GM19035 (cell line): ENCODE results near the gene VIPR2.
"Not testable (repeated sequence)": the region's sequence is repeated elsewhere in the genome, so short reads cannot be mapped to it uniquely, and the experiment has no call there.

Experiments
- ATAC-seq: cut with Tn5 transposase; IDR thresholded peaks from one replicate; pipeline ENCODE4 v1.9.1; 2021; ENCODE audit not compliant: unreplicated experiment

Gene VIPR2

DNA sequence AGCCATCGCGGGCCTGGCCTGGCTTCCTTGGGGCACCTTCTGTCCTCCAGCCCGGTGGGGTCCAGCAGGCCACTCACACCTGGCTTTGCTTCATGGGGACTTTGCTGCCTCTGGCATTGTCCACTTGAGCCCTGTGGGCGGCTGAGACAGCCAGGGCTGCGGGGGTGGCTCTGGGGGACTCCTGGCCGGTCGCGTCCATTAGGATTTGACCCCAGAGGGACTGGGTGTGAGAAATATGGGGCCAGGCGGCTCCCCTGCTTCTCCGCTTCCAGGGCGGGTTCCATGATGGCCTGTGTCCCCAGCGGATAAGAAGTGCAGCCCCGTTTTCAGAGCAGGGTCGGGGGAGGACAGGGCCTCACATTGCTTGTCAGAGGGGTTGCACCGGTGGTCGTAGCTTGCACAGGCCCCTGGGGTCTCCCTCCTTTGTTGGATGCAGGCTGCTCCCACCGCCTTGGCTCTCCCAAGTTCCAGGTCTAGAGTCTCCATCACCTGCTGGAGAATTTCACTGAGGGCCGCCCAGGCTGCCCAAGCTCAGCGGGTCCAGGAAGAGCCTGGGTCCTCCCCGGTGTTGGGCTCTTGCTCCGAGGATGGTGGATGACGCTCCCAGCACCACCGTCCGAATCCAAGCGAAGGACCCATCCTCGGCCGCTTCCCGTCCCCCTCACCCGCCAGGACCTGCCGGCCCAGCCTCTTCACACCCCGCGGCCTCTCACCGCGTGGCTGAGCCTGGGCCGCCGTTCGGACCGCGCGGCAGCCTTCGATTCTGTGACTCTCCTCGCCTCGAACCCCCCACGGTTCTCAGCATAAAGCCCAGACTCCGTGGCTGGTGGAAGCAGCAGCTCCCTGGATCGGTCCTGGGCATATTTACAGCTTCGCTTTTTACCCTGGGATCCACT lies 148.2 kb downstream of the VIPR2 start:
- no peak for ATAC-seq

DNA sequence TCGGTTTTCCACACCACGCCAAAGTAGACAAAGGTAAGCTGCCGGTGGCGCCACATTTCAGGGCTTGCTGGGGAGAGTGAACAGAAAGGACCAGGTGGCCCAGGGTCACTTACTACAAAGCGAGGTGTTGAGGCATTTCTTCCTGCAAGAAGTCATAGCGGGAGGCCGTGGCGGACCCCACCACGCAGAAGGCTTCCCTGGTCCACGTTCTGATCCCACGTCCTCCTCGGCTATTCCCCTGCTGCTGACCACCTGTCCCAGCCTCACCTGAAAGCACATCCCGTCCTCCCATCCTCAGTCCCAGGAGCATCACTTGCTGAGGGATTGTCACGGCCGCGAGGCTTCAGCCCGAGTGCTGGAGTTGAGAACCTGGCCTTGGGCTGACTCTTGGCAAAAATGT lies 149.2 kb downstream of the VIPR2 start:
- ATAC-seq = no peak

DNA sequence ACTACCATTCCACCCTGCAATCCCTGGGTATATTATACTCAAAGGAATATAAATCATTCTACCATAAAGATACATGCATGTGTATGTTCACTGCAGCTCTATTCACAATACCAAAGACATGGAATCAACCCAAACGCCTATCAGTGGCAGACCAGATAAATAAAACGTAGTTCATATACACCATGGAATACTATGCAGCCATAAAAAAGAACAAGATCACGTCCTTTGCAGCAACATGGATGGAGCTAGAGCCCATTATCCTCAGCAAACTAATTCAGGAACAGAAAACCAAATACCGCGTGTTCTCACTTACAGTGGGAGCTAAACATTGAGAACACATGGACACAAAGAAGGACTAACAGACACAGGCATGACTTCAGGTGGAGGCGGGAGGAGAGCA lies 150.0 kb downstream of the VIPR2 start:
- ATAC-seq = no peak

DNA sequence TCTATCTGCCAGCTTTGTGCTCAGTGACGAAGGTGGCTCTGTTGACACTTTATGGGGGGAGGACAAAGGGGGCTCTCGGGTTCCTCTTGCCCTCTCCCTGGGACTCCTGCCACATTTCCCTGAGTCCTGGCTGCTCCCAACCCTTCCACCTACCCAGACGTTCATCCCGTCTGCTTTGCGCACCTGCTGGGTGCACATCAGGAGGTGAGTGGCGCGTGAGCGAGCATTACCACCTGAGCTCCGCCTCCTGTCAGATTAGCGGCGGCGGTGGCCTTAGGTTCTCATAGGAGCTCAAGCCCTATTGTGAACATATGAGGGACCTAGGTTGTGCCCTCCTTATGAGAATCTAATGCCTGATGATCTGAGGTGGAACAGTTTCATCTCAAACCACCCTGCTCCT lies 151.1 kb downstream of the VIPR2 start:
- ATAC-seq = no peak

DNA sequence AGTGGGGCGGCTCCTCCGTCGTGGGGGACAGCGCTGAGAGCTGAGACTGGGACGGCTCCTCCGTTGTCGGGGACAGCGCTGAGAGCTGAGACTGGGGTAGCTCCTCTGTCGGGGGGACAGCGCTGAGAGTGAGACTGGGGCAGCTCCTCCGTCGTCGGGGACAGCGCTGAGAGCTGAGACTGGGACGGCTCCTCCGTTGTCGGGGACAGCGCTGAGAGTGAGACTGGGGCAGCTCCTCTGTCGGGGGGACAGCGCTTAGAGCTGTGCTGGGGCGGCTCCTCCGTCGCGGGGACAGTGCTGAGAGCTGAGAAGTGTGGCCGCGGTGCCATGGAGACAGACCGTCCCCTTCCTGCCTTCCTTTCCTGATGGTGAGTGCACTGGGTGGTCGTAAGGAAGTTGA lies 151.9 kb downstream of the VIPR2 start:
- no peak for ATAC-seq

DNA sequence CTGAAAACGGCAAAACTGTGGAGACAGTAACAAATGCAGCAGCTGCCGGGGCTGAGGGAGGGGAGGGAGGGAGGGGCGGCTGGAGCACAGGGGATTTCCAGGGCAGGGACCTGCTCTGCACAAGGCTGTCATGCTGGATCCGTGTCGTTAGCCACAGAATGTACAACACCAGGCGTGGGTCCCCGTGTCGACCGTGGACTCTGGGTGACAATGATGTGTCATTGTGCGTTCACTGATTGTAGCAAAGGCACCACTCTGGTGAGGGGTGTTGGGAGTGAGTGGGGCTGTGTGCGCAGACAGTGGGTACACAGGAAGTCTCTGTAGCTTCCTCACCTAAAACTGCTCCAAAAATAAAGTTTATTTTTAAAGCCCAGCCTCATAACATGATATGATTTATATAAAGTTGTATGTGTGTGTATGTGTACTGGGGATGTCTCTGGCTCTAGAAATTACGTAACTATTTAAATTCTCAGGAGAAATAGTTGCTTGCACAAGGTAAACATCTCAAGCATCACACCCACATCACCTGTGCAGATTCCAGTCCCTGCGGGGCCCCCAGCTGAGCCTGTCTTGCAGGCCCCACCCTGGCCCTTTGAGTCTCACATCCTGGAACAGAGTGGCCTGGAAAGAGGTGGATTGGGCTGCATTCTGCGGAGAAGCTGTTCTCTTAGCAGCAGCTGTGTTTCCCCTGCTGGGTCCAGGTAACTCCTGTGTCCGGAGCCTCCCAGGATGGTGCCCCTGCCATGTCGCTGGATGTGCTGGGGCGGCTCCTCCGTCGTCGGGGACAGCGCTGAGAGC lies 152.6 kb downstream of the VIPR2 start:
- ATAC-seq = no peak

DNA sequence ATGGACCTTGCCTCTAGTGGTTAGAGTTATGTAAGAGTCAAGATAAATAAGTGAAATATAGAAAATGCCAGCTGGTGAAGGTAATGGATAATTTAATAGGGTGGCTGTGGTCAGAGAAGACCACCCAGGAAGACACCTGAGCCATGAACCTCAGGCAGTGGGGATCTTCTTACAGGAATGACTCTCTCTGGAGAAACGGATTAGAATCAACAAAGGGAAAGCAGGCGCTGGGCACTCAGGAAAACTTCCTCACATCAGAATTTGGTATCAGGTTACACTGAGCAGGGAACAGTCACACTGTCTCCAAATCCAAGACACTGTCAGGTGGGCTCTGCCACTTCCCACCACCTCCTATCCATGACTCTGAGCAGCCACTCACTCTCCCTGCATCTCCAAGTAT lies 155.7 kb downstream of the VIPR2 start:
- ATAC-seq = no peak

DNA sequence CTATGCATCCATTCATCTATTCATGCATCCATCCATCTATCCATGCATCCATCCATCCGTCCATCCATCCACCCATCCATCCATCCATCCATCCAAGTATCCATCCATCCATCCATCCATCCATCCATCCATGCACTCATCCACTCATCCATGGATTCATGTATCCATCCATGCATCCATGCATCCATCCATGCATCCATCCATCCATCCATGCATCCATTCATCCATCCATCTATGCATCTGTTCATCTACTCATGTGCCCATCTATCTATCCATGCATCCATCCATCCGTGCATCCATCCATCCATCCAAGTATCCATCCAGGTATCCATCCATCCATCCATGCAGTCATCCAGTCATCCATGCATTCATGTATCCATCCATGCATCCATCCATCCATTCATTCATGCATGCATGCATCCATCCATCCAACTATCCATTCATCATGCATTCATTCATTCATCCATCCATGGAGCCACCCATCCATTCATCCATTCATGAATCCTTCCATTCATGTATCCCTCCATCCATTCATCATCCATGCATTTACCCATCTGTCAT lies 156.3 kb downstream of the VIPR2 start:
- no peak for ATAC-seq

DNA sequence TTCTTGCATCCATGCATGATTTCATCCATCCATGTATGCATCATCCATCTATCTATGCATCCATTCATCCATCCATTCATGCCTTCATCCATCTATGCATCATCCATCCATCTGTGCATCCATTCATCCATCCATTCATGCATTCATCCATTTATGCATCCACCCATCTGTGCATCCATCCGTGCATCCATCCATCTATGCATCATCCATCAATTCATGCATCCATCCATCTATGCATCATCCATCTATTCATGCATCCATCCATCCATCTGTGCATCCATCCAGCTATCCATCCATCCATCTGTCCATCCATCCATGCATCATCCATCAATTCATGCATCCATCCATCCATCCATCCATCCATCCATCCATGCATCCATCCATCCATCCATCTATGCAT lies 157.0 kb downstream of the VIPR2 start:
- ATAC-seq = no peak

DNA sequence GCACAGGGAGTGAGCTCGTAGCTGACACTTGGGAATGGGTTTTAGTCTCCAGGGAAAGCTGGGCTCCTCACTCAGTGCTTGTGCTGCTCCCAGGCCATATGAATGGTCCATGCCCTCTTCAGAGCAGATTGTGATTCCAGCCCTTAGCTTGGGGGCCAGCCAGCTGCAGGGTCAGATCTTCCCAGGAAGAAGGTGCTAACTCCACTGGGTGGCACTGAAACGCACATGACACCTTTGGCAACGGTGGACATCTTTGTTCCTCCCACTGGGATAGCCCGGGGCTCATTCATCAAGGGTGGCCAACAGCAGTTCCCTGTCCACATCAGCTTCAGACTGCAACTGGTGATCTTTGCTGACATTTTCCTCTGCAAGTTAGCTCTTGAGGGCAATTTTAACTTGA lies 159.1 kb downstream of the VIPR2 start:
- ATAC-seq = no peak

DNA sequence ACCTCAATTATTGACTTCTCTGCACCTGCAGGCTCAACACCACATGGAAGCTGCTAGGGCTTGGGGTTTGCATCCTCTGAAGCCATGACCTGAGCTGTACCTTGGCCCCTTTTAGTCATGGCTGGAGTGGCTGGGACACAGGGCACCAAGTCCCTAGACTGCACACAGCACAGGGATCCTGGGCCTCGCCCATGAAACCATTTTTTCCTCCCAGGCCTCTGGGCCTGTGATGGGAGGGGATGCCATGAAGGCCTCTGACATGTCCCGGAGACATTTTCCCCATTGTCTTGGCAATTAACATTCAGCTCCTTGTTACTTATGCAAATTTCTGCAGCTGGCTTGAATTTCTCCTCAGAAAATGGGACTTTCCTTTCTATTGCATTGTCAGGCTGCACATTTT lies 160.7 kb downstream of the VIPR2 start:
- not testable (repeated sequence) for ATAC-seq

DNA sequence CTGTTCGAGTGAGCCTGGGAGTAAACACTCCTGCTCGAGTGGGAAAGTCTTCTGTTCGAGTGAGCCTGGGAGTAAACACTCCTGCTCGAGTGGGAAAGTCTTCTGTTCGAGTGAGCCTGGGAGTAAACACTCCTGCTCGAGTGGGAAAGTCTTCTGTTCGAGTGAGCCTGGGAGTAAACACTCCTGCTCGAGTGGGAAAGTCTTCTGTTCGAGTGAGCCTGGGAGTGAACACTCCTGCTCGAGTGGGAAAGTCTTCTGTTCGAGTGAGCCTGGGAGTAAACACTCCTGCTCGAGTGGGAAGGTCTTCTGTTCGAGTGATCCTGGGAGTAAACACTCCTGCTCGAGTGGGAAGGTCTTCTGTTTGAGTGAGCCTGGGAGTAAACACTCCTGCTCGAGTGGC lies 162.6 kb downstream of the VIPR2 start:
- not testable (repeated sequence) for ATAC-seq

DNA sequence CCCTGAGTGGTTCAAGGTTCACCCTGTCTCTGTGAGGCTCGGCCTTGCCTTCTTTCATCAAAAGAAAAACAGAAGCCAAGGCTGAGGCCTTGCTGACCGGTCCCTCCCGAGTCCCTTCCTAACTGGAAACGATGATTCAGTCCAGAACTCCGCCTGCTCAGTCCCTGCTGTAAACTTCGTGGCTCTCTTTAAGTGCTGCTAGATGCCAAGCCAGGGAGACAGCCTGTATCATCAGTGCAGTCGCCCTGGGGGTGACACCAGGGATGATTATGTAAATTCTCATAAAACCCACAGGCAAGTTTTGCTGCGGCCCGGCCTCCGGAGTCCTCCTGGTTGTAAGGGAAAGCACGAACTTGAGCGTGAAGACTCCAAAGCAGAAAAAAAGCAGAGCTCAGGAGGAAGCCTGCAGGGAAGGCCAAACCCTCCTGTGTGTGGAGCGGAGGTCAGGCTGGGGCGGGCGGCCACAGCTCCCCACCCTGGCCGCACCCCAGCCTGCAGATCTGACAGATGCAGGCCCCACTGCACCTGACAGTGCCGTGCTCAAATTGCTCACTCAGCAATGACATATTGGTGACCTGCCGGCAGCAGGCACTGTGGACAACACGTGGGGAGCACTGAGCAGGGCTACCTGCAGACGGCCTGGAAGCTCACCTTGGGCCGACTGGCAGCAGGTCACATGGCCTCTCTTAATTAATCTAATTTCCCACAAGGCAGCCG lies 164.9 kb downstream of the VIPR2 start:
- no peak for ATAC-seq

DNA sequence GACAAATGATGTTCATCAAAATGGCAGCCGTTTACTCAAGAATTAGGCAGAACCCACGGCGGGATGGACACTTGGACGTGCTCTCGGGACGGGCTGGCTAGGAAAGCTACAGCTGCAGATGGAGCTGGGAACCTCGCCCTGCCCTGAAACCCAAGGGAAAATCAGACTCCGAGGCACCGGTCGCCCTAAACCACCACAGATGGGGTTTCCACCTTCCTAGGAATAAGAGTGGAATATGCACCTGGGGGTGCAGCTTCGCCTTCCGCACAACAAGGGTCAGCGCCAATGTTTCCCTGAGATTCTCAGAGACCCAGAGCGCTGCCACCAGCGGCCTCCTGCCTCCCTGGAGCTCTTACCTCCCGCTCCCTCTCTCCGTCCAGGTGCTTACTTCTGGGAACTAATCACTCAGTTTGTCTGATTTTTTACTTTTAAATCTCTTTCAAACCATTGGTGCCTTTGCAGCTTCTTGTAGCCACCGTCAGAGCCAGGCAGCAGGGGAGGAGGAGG lies 165.6 kb downstream of the VIPR2 start:
- ATAC-seq = no peak
